ENCODE data around the gene SLIT3.

The SLIT3 gene

GRCh38 chr5:169168280-169168679 lies 132.7 kb downstream of the SLIT3 start:
- no peak overlapping the region for H3K4me3 ChIP-seq (replicated peaks; ENCODE audit: low read depth, low read length)
- TF ChIP-seq CTCF (IDR thresholded peaks at IDR 0.05; ENCODE audit: low read length, missing control alignments): no peak
- no peak for DNase-seq (ENCODE audit: low read depth)

- TF ChIP-seq CTCF (IDR thresholded peaks at IDR 0.05; ENCODE audit: low read length, missing control alignments): no peak
Measured at GRCh38 chr5:169166078-169166477, 134.9 kb downstream of the SLIT3 start.

GRCh38 chr5:169165052-169165451 lies 135.9 kb downstream of the SLIT3 start:
- DNase-seq (ENCODE audit: low read depth): no peak
- no peak overlapping the region for H3K4me3 ChIP-seq (replicated peaks; ENCODE audit: low read depth, low read length)
- no peak for TF ChIP-seq CTCF (IDR thresholded peaks at IDR 0.05; ENCODE audit: low read length, missing control alignments)

More at GRCh38 chr5:169166078-169166477, 134.9 kb downstream of the SLIT3 start:
- DNase-seq (ENCODE audit: low read depth): no peak
- H3K4me3 ChIP-seq (replicated peaks; ENCODE audit: low read depth, low read length): no peak overlapping the region

GRCh38 chr5:169164481-169164925 lies 136.4 kb downstream of the SLIT3 start:
- peak; percentile 69 for DNase-seq (ENCODE audit: low read depth)
- no peak overlapping the region for H3K4me3 ChIP-seq (replicated peaks; ENCODE audit: low read depth, low read length)
- TF ChIP-seq CTCF (IDR thresholded peaks at IDR 0.05; ENCODE audit: low read length, missing control alignments): no peak

GRCh38 chr5:169162407-169162806 lies 138.5 kb downstream of the SLIT3 start:
- no peak for TF ChIP-seq CTCF (IDR thresholded peaks at IDR 0.05; ENCODE audit: low read length, missing control alignments)

GRCh38 chr5:169161022-169161680 lies 139.8 kb downstream of the SLIT3 start:
- DNase-seq (ENCODE audit: low read depth): peak; percentile 93
- no peak for TF ChIP-seq CTCF (IDR thresholded peaks at IDR 0.05; ENCODE audit: low read length, missing control alignments)
- peak overlapping the region; percentile 17 for H3K4me3 ChIP-seq (replicated peaks; ENCODE audit: low read depth, low read length)

More at GRCh38 chr5:169162407-169162806, 138.5 kb downstream of the SLIT3 start:
- peak; percentile 41 for DNase-seq (ENCODE audit: low read depth)
- H3K4me3 ChIP-seq (replicated peaks; ENCODE audit: low read depth, low read length): no peak overlapping the region

- peak; percentile 59 for DNase-seq (ENCODE audit: low read depth)
- H3K4me3 ChIP-seq (replicated peaks; ENCODE audit: low read depth, low read length): no peak overlapping the region
- TF ChIP-seq CTCF (IDR thresholded peaks at IDR 0.05; ENCODE audit: low read length, missing control alignments): peak; percentile 35
Measured at GRCh38 chr5:169160405-169160901, 140.5 kb downstream of the SLIT3 start.

All from fibroblast of pulmonary artery (primary cell).